HepG2 (cell line): ENCODE measurements around the gene PIWIL4. TPM values are rescaled to one million over a fixed set of nuclear protein-coding genes. Genes with fewer than 3 reads are reported as not detected.

Source experiments
- ATAC-seq: fragments of 200-7000 bp; cut with Tn5 transposase; 3 replicates; pipeline ENCODE4 v1.9.1; 2020; ENCODE audit warnings: mild to moderate bottlenecking, moderate library complexity
- BruUV-seq: library from RNA; stranded (reverse); fragments of 400-500 nt; replicated peaks from 2 replicates; lab custom pipeline; 2021; lab: Mats Ljungman, UMichigan
- CTCF ChIA-PET: fragments of 300-600 bp; formaldehyde crosslinking; extraction: SDS; loops from one replicate; lab custom pipeline; 2021; ENCODE audit warnings: low total read pairs, inconsistent platforms, low intra/inter-chr PET ratio; lab: Yijun Ruan, JAX
- POLR2A ChIA-PET: fragments of 350-600 bp; sonication (Branson Sonifier 250); formaldehyde crosslinking; loops from one replicate; lab custom pipeline; 2020; ENCODE audit warnings: antibody characterized with exemption, inconsistent platforms; lab: Yijun Ruan, JAX
- DNase-seq: peaks from one replicate; pipeline ENCODE4 v3.0.0-alpha.2; 2015; ENCODE audit warnings: low spot score
- FAIRE-seq: peaks from 3 replicates; lab custom pipeline; 2011; peaks lifted over from hg19 to GRCh38; lab: Jason Lieb, UNC
- H2AFZ ChIP-seq: one replicate; pipeline ENCODE4 v1.6.1; 2011; ENCODE audit warnings: low read length, inconsistent platforms
- H3K27ac ChIP-seq: fragments of 300-600 bp; 3 replicates; pipeline ENCODE4 v1.8.0; 2011; ENCODE audit warnings: mixed run types, mild to moderate bottlenecking, mixed read lengths, low read length, inconsistent platforms; ENCODE audit not compliant: insufficient read depth; ENCODE audit errors: extremely low read length
- H3K27me3 ChIP-seq, 2 experiments: fragments of 200-600 bp in 1 of 2; 2 replicates in 1 of 2; 3 replicates in 1 of 2; pipeline versions ENCODE4 v1.6.0 to v1.8.0; 2011; ENCODE audit warnings: low read length in 2 of 2, mild to moderate bottlenecking in 2 of 2, moderate library complexity in 2 of 2, inconsistent platforms in 1 of 2; ENCODE audit not compliant: insufficient read depth in 2 of 2, control insufficient read depth in 1 of 2
- H3K36me3 ChIP-seq, 2 experiments: fragments of 200-600 bp in 1 of 2; replicated peaks in 1 of 2; 2 replicates in 1 of 2; 3 replicates in 1 of 2; pipeline versions ENCODE4 v1.5.1 to v1.8.0; 2011; ENCODE audit warnings: low read length in 2 of 2, inconsistent platforms in 1 of 2; ENCODE audit not compliant: insufficient read depth in 2 of 2, control insufficient read depth in 1 of 2
- H3K4me1 ChIP-seq: 2 replicates; pipeline ENCODE4 v1.5.1; 2012; ENCODE audit warnings: low read length, inconsistent platforms; ENCODE audit not compliant: insufficient read depth
- H3K4me2 ChIP-seq: 2 replicates; pipeline ENCODE4 v1.6.0; 2011; ENCODE audit warnings: low read depth, low read length, inconsistent platforms
- H3K4me3 ChIP-seq, 3 experiments: fragments of 200-600 bp in 1 of 3; sonication (generic), shearing (Covaris generic) in 1 of 3; replicated peaks in 1 of 3; 2 replicates each; pipeline ENCODE4 v1.5.1; 2011 to 2016; ENCODE audit warnings: low read length in 3 of 3, inconsistent platforms in 2 of 3, low read depth in 2 of 3, mild to moderate bottlenecking in 2 of 3, control low read depth in 1 of 3, mixed read lengths in 1 of 3; ENCODE audit not compliant: insufficient read depth in 1 of 3
- H3K79me2 ChIP-seq: one replicate; pipeline ENCODE4 v1.6.1; 2011; ENCODE audit warnings: low read length, inconsistent platforms; ENCODE audit not compliant: insufficient read depth
- H3K9ac ChIP-seq: 2 replicates; pipeline ENCODE4 v1.6.0; 2011; ENCODE audit warnings: mild to moderate bottlenecking, low read depth, low read length, inconsistent platforms; ENCODE audit not compliant: insufficient read depth
- H3K9me3 ChIP-seq: 2 replicates; pipeline ENCODE4 v1.5.1; 2012; ENCODE audit warnings: mild to moderate bottlenecking, low read length
- H4K20me1 ChIP-seq: 2 replicates; pipeline ENCODE4 v1.6.0; 2011; ENCODE audit warnings: inconsistent platforms, mild to moderate bottlenecking, low read length, moderate library complexity; ENCODE audit not compliant: insufficient read depth
- ATF2 ChIP-seq: sonication (generic); formaldehyde crosslinking; IDR thresholded peaks from 2 replicates; pipeline ENCODE4 v1.4.0; 2020; ENCODE audit warnings: missing genetic modification reagents
- ATF5 ChIP-seq: sonication (generic); formaldehyde crosslinking; IDR thresholded peaks from 2 replicates; pipeline ENCODE4 v1.4.0; 2020; ENCODE audit warnings: mild to moderate bottlenecking, low read depth, missing genetic modification reagents
- ATF7 ChIP-seq, 2 experiments: fragments of 450-650 bp in 1 of 2; sonication (generic) in 1 of 2; formaldehyde crosslinking in 1 of 2; IDR thresholded peaks; 2 replicates each; pipeline versions ENCODE4 v1.4.0 to v1.6.1; 2016 to 2020; ENCODE audit warnings: antibody characterized with exemption in 1 of 2, mild to moderate bottlenecking in 1 of 2, missing genetic modification reagents in 1 of 2
- BORCS8-MEF2B ChIP-seq: sonication (generic); formaldehyde crosslinking; IDR thresholded peaks from 2 replicates; pipeline ENCODE4 v1.8.0; 2022; ENCODE audit warnings: mild to moderate bottlenecking, missing genetic modification reagents
- FOSL2 ChIP-seq: sonication (generic); formaldehyde crosslinking; IDR thresholded peaks from 2 replicates; pipeline ENCODE4 v1.4.0; 2020; ENCODE audit warnings: missing genetic modification reagents
- FOXJ3 ChIP-seq: sonication (generic); formaldehyde crosslinking; IDR thresholded peaks from 2 replicates; pipeline ENCODE4 v1.4.0; 2020; ENCODE audit warnings: missing genetic modification reagents, mild to moderate bottlenecking, borderline replicate concordance
- LBX2 ChIP-seq: sonication (generic); formaldehyde crosslinking; IDR thresholded peaks from 2 replicates; pipeline ENCODE4 v1.5.0; 2020; ENCODE audit warnings: missing genetic modification reagents, mild to moderate bottlenecking, borderline replicate concordance
- PAXIP1 ChIP-seq: sonication (generic); formaldehyde crosslinking; conservative IDR thresholded peaks from 2 replicates; pipeline ENCODE4 v1.4.0; 2020; ENCODE audit warnings: mild to moderate bottlenecking, missing genetic modification reagents, moderate library complexity
- RFXANK ChIP-seq: IDR thresholded peaks from 2 replicates; pipeline ENCODE4 v1.6.1; 2016
- THAP11 ChIP-seq: IDR thresholded peaks from 2 replicates; pipeline ENCODE4 v1.6.1; 2016; ENCODE audit warnings: missing biosample characterization, missing genetic modification reagents
- WGBS: methylation state at CpG from one replicate; pipeline ENCODE4 v1.1.6; 2017; ENCODE audit warnings: low lambda C conversion rate; 5-methylcytosine and 5-hydroxymethylcytosine counted together
- in situ Hi-C: cut with HindIII; loops from 2 replicates; pipeline ENCODE4 v1.10.0; 2017; ENCODE audit warnings: low pct_unique_long_range_greater_than_20kb; ENCODE audit not compliant: extremely low pct_ligation_motif_present
- intact Hi-C: fragments of 100-400 bp; cut with micrococcal nuclease; formaldehyde crosslinking; loops from one replicate; pipeline ENCODE4 v1.10.0; 2022; ENCODE audit not compliant: unreplicated experiment
- polyA plus RNA-seq, 8 experiments: library from polyadenylated mRNA; depleted of rRNA in 3 of 8; stranded (reverse) in 7 of 8; unstranded in 1 of 8; fragments of >200 nt; fragmentation: Illumina TruSeq in 4 of 8; extraction: Trizol in 4 of 8; gene quantifications; 2 replicates each; pipeline versions ENCODE4 v1.2.1 to v1.2.3, GENCODE V29; 2011 to 2016; ENCODE audit warnings: low read depth in 4 of 8, missing spikeins in 1 of 8, mixed read lengths in 1 of 8; ENCODE audit not compliant: insufficient read depth in 1 of 8
- total RNA-seq, 5 experiments: library from RNA; depleted of rRNA; stranded (reverse); fragments of >200 nt; fragmentation: Illumina TruSeq; extraction: Trizol; gene quantifications; 2 replicates each; pipeline ENCODE4 v1.2.3, GENCODE V29; 2016; ENCODE audit warnings: low read depth in 1 of 5

Gene PIWIL4
- total and polyA plus RNA-seq, 2 of the 13 experiments (the other 11 are each of a cell fraction or from before 2014, with no cell fraction given): 0.08 TPM; not detected in 1

GRCh38 chr11:94583213-94583865 is 16.2 kb downstream of the PIWIL4 start (continued):
- TF ChIP-seq PAXIP1: no peak

GRCh38 chr11:94583866-94584500 is 16.8 kb downstream of the PIWIL4 start:
- 26% methylated on average over 3 of the region's 3 CpGs for WGBS
- H3K36me3 ChIP-seq: no peaks in the 10 kb centered on the region
- FAIRE-seq (no peak), ATAC-seq (no peak)
- no peak overlapping the region for H3K4me3 ChIP-seq
- no TSS peak for BruUV-seq
- no peaks in the 10 kb centered on the region for H3K79me2 ChIP-seq
- H3K27ac ChIP-seq: no peak overlapping the region
- H3K9me3 ChIP-seq: no peaks in the 10 kb centered on the region
- TF ChIP-seq ATF5 (CRISPR knock-in tag): no peak
- no peak for TF ChIP-seq FOSL2 (CRISPR knock-in tag)
- TF ChIP-seq LBX2 (CRISPR knock-in tag): no peak
- no peak for TF ChIP-seq RFXANK (CRISPR knock-in tag)
- no peak for TF ChIP-seq FOXJ3
- TF ChIP-seq BORCS8-MEF2B (CRISPR knock-in tag): no peak
- no peak for TF ChIP-seq ATF2 (CRISPR knock-in tag)
- no peak for TF ChIP-seq THAP11 (CRISPR knock-in tag)
- no peak for TF ChIP-seq ATF7 (IDR thresholded peaks at IDR 0.05)
- TF ChIP-seq ATF7 (CRISPR knock-in tag; IDR thresholded peaks at IDR 0.05): no peak
- TF ChIP-seq, all 625 proteins: peak for 0
- Histone ChIP-seq H3K4me1 (no peaks in the 10 kb centered on the region), H4K20me1 (no peaks in the 10 kb centered on the region), H3K4me2 (no peak overlapping the region), H3K9ac (no peak overlapping the region), H3K27me3 (peaks cover 0 to 7% of the 10 kb centered on the region in 2 experiments; a peak in 1 of 5 replicates), H2AFZ (no peak overlapping the region)
- in situ Hi-C loops: no loop called here
- intact Hi-C loops: no loop called here
- DNase-seq: no peak
- ChIA-PET POLR2A (no interaction called here), CTCF (no interaction called here)
